Left renal pelvis (tissue), 4 donors: ENCODE data around the gene MAD1L1. TPM values are rescaled to one million over a fixed set of nuclear protein-coding genes. Genes with fewer than 3 reads are reported as not detected.
"Not testable (repeated sequence)": the region's sequence is repeated elsewhere in the genome, so short reads cannot be mapped to it uniquely, and the experiment has no call there.

Source experiments
- DNase-seq, 4 donors: peaks; one replicate each; pipeline ENCODE4 v3.0.0-alpha.2; 2013; ENCODE audit warnings: low read depth in 4 of 4, low spot score in 3 of 4
- polyA plus RNA-seq, 4 donors: library from polyadenylated mRNA; unstranded; fragments of 120-200 nt; gene quantifications; one replicate each; pipeline ENCODE4 v1.2.1, GENCODE V29; 2013; ENCODE audit not compliant: insufficient read length in 4 of 4

The MAD1L1 gene
- polyA plus RNA-seq, 4 donors: 18.9 to 24.5 (median 21.3) TPM

GRCh38 chr7:1941464-1942242, 291.1 kb downstream of the MAD1L1 start:
- DNase-seq: no peak

- no peak for DNase-seq
Measured at GRCh38 chr7:1940863-1941262, 291.9 kb downstream of the MAD1L1 start.

- DNase-seq: no peak
Measured at GRCh38 chr7:1940402-1940786, 292.4 kb downstream of the MAD1L1 start.

GRCh38 chr7:1939434-1940401, 293.0 kb downstream of the MAD1L1 start:
- DNase-seq: no peak

- no peak for DNase-seq
Measured at GRCh38 chr7:1938788-1939433, 293.8 kb downstream of the MAD1L1 start.

GRCh38 chr7:1937252-1937605, 295.5 kb downstream of the MAD1L1 start:
- DNase-seq: no peak

- no peak for DNase-seq
Measured at GRCh38 chr7:1936531-1937251, 296.1 kb downstream of the MAD1L1 start.

GRCh38 chr7:1936006-1936310, 296.8 kb downstream of the MAD1L1 start:
- DNase-seq: no peak

GRCh38 chr7:1935176-1936005, 297.4 kb downstream of the MAD1L1 start:
- DNase-seq: no peak

- DNase-seq: no peak
Measured at GRCh38 chr7:1934756-1935155, 298.0 kb downstream of the MAD1L1 start.

- DNase-seq: no peak
Measured at GRCh38 chr7:1934017-1934416, 298.7 kb downstream of the MAD1L1 start.

- no peak for DNase-seq
Measured at GRCh38 chr7:1933066-1933750, 299.5 kb downstream of the MAD1L1 start.

GRCh38 chr7:1931951-1932270, 300.8 kb downstream of the MAD1L1 start:
- no peak for DNase-seq

GRCh38 chr7:1931256-1931950, 301.3 kb downstream of the MAD1L1 start:
- no peak for DNase-seq

- no peak for DNase-seq
Measured at GRCh38 chr7:1930381-1931065, 302.2 kb downstream of the MAD1L1 start.

GRCh38 chr7:1929349-1929925, 303.3 kb downstream of the MAD1L1 start:
- not testable (repeated sequence) for DNase-seq

GRCh38 chr7:1928645-1929348, 303.9 kb downstream of the MAD1L1 start:
- no peak for DNase-seq
